HG03159 (cell line): ENCODE data around the gene CDH4.

Experiments
- ATAC-seq: cut with Tn5 transposase; IDR thresholded peaks from one replicate; pipeline ENCODE4 v1.9.1; 2021; ENCODE audit warnings: mild to moderate bottlenecking, moderate library complexity; ENCODE audit not compliant: unreplicated experiment

Gene CDH4

DNA sequence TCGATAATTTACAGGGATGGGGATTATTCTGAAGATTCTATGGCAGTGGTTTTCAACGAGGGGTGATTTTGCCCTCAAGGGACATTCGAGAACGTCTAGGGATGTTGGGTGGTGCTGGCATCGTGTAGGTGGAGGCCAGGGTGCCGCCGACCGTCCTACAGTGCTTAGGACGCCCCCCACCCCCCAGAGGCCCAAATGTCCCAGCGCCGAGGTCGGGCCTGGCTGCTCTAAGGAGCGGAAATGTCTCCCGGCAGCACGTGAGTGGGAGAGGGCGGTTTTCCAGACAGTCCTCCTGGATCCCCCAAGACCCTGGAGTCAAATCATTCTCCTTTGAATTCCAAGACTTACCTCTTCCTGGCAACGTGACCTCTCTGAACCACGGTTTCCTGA lies 101.9 kb downstream of the CDH4 start:
- ATAC-seq = no peak

GRCh38 chr20:61354501-61354900 lies 102.4 kb downstream of the CDH4 start:
- ATAC-seq = no peak

DNA sequence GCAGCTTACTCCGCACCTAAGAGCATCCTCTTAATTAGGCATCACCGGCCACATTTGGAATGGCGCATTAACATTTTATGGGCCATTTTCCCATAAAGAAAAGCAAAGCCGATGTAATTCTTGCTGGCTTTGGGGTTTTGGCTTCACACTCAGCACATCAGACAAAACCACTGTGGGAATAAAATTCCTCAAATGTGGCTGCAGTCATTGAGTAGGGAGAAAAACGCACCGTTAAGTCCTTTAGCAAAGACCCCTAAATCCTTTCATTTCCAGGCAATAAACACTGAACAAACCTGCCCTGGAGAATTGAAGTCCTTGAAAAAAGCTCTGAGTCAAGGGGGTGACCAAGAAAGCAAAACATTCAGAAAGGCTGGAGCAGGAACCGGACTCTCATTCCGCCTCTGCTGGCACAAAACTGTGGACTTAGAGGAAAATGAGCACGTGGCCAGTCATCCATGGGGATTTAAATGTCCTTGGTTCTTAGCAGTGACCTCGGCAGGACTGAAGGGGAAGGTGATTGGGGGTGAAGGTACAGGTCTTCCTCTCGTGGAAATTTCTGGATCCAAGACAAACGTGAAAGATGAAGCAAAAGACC lies 102.9 kb downstream of the CDH4 start:
- no peak for ATAC-seq

DNA sequence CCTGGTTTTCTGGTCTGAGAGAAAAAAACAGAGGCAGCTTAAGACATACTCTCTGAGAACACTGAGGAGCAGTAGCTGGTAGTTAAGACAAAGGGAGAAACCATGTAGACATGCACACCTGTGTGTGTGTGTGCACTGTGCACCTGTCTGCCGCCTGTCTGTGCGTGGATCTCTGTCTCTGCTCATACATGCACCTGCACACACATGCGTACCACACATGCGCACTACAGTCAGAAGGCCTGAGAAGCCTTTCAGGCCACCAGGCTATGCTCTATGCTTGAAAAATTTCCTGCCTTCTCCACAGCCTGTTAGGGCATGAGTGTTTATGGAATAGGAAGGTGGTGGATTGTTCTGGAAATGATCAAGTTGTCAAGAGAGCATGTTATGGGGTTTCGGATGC lies 103.5 kb downstream of the CDH4 start:
- ATAC-seq = no peak

GRCh38 chr20:61356196-61356595 lies 104.1 kb downstream of the CDH4 start:
- ATAC-seq = no peak

DNA sequence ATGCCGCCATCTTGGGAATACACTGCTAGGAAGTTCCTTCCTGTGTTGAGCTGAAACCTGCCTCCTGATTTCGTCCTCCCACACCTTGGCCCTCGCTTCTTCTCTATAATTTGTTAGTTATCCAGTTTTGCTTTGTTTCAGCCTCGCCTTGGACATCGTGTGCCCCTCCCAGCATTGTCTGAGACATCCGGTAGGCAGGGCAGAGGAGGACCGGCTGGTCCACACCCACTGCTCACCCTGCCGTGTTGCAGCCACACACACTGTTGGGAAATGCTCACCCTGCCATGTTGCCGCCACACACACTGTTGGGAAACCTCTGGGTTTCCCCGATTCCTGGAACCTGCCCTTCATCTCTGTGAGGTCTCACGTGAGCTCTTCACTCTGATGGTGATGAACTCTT lies 105.1 kb downstream of the CDH4 start:
- no peak for ATAC-seq

GRCh38 chr20:61359254-61359653 lies 107.2 kb downstream of the CDH4 start:
- no peak for ATAC-seq

GRCh38 chr20:61360296-61360695 lies 108.2 kb downstream of the CDH4 start:
- ATAC-seq = no peak

DNA sequence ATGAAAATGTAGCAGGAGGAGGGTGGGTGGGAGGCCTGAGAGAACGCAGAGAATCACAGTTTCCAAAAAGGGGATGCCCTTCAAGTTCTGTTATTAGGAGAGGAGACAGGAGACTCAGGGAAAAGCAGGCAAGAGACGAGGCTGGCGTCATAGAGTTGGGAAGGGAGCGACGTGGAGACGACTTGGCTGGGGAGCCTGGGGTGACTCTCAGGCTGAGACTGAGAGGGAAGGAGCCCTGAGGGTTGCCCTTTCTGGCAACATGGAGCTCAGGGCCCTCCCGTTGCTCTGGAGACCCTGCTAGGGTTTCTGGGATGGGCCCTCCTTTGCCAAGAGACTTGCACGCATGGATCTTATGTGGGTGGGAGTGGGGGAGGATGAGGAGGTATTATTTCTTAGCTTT lies 108.9 kb downstream of the CDH4 start:
- ATAC-seq = no peak

DNA sequence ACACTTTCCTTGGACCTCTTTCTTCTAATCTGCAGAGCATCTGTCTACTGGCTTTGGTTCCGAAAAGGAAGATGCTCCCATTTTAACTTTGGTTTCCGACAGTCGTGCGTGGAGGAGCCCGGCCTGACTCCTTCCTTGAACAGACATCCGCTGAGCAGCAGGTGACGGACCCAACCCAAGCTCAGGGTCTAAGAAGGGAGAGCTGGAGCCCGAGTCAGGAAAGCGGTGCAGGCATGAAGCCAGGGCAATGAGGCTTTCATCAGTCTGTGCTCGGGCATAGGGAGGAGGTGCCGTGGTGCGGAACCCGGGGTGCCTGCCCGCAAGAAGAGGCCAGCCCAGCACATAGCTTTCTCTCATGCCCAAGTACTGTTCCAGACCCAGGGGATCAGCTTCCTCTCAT lies 109.4 kb downstream of the CDH4 start:
- no peak for ATAC-seq

GRCh38 chr20:61364147-61364546 lies 112.1 kb downstream of the CDH4 start:
- no peak for ATAC-seq

- ATAC-seq = no peak
Measured at GRCh38 chr20:61366914-61367313, 114.9 kb downstream of the CDH4 start.

DNA sequence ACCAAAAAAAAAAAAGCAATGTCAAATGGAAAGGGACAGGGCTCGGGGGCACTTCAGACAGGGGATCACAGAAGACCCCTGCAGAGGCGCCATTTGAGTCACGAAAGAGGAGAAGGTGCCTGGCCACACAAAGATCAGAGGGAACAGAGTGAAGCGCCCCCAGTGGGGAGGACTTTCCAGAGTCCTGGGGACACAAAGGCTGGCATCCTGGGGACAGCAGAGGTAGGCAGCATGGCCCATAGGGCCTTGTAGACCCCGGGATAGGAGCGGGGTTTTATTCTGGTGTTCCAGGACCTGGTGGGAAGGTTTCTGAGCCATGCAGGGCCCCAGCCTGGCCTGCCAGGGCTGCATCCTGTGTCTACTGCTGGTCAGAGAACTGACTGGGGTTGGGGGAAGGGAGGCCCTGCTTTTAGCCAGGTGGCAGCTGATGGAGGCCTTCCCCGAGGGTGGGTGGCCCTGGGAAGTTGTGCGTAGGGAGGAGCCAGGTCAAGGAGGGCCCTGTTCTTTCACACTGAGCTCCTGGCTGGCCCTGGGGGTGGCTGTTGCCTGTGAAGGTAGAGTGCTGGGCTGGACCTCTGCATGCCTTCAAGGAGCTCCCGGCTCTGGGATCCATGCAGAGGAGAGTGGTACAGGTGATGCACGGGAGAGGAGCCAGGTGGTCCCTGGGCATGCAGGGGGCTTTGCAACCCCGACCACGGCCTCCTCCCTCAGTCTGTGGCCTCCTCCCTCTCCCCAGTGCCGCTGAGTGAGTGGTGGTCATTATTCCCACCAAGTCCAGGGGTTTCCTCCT lies 117.9 kb downstream of the CDH4 start:
- no peak for ATAC-seq

DNA sequence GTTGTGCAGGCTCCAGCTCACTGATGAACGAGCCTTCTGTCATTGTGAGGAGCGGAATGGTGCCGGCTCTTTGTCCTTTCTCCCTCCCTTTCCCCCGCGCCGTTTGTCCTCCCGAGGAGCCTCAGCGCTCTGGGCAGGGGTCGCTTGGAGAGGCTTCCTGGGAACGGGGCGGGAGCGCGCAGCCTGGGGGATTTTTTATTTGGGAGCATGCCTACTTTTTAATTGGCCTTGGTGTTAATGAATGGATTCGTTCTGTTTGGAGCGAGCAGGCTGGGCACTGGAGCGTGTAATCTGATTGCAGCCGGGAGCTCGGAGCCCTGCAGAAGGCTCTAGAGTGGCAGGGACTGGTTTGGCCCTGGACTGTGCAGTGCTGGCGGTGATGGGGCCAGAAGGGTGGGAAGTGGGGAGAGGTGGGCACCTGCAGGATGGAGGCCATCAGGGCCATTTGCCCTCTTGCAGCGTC lies 118.8 kb downstream of the CDH4 start:
- ATAC-seq = no peak

GRCh38 chr20:61371501-61372136 lies 119.6 kb downstream of the CDH4 start:
- no peak for ATAC-seq

- ATAC-seq = no peak
Measured at GRCh38 chr20:61372137-61373054, 120.3 kb downstream of the CDH4 start.

GRCh38 chr20:61373055-61373399 lies 121.0 kb downstream of the CDH4 start:
- ATAC-seq = no peak

GRCh38 chr20:61373956-61374545 lies 122.0 kb downstream of the CDH4 start:
- ATAC-seq = no peak

GRCh38 chr20:61376541-61377240 lies 124.6 kb downstream of the CDH4 start:
- ATAC-seq = no peak

GRCh38 chr20:61378694-61379355 lies 126.8 kb downstream of the CDH4 start:
- ATAC-seq = no peak
